K562 (cell line): ENCODE results near the gene SPTA1. TPM values are rescaled to one million over a fixed set of nuclear protein-coding genes. Genes with fewer than 3 reads are reported as not detected.

Experiments
- ATAC-seq: fragments of 200-7000 bp; cut with Tn5 transposase; 3 replicates; pipeline ENCODE4 v1.9.1; 2020; ENCODE audit warnings: moderate library complexity
- BruUV-seq: library from RNA; stranded (reverse); fragments of 400-500 nt; replicated peaks from 2 replicates; lab custom pipeline; 2021; lab: Mats Ljungman, UMichigan
- CTCF ChIA-PET: fragments of 300-600 bp; formaldehyde crosslinking; extraction: SDS; loops from one replicate; lab custom pipeline; 2021; ENCODE audit warnings: low intra/inter-chr PET ratio; lab: Yijun Ruan, JAX
- POLR2A ChIA-PET: fragments of 300-600, 350-650 bp; sonication (Branson Sonifier 250); formaldehyde crosslinking; extraction: SDS; loops from one replicate; lab custom pipeline; 2021; ENCODE audit warnings: antibody characterized with exemption, inconsistent platforms; lab: Yijun Ruan, JAX
- DNase-seq, 4 experiments: peaks; one replicate each; pipeline versions ENCODE4 v3.0.0 to v3.0.0-alpha.2; 2011 to 2018; ENCODE audit warnings: low spot score in 3 of 4, mixed read lengths in 3 of 4; ENCODE audit errors: extremely low read depth in 1 of 4
- FAIRE-seq: peaks from 2 replicates; lab custom pipeline; 2011; peaks lifted over from hg19 to GRCh38; lab: Jason Lieb, UNC
- H2AFZ ChIP-seq: 2 replicates; pipeline ENCODE4 v1.6.0; 2011; ENCODE audit warnings: low read depth, low read length, control low read depth, inconsistent platforms
- H3K27ac ChIP-seq: fragments of 200-600 bp; 3 replicates; pipeline ENCODE4 v1.8.0; 2011; ENCODE audit warnings: low read depth, mild to moderate bottlenecking, control low read depth, inconsistent platforms, low read length, moderate library complexity, mixed read lengths; ENCODE audit errors: extremely low read depth
- H3K27me3 ChIP-seq, 2 experiments: fragments of 300-600 bp in 1 of 2; 2 replicates in 1 of 2; 3 replicates in 1 of 2; pipeline versions ENCODE4 v1.6.0 to v1.8.0; 2011; ENCODE audit warnings: inconsistent platforms in 2 of 2, low read length in 2 of 2, mild to moderate bottlenecking in 1 of 2, mixed read lengths in 1 of 2, moderate library complexity in 1 of 2; ENCODE audit not compliant: control insufficient read depth in 2 of 2, insufficient read depth in 2 of 2
- H3K36me3 ChIP-seq: fragments of 300-600 bp; 3 replicates; pipeline ENCODE4 v1.8.0; 2011; ENCODE audit warnings: mild to moderate bottlenecking, low read length, inconsistent platforms; ENCODE audit not compliant: control insufficient read depth, insufficient read depth
- H3K4me1 ChIP-seq, 2 experiments: fragments of 200-600 bp in 1 of 2; replicated peaks in 1 of 2; 2 replicates in 1 of 2; 3 replicates in 1 of 2; pipeline versions ENCODE4 v1.5.1 to v1.8.0; 2011; ENCODE audit warnings: inconsistent platforms in 2 of 2, low read length in 2 of 2, mild to moderate bottlenecking in 1 of 2, mixed read lengths in 1 of 2, moderate library complexity in 1 of 2; ENCODE audit not compliant: control insufficient read depth in 2 of 2, insufficient read depth in 2 of 2
- H3K4me2 ChIP-seq: 2 replicates; pipeline ENCODE4 v1.6.1; 2011; ENCODE audit warnings: low read length, control low read depth, inconsistent platforms, mixed read lengths; ENCODE audit not compliant: insufficient read depth
- H3K4me3 ChIP-seq: fragments of 200-600 bp; sonication (generic), shearing (Covaris generic); 2 replicates; pipeline ENCODE4 v1.5.1; 2016; ENCODE audit warnings: control low read depth, inconsistent platforms
- H3K79me2 ChIP-seq: fragments of 200-600 bp; 3 replicates; pipeline ENCODE4 v1.8.0; 2011; ENCODE audit warnings: low read length, inconsistent platforms; ENCODE audit not compliant: control insufficient read depth, insufficient read depth
- H3K9ac ChIP-seq, 2 experiments: 2 replicates each; pipeline versions ENCODE4 v1.6.0 to v1.6.1; 2011; ENCODE audit warnings: low read depth in 2 of 2, low read length in 2 of 2, control low read depth in 1 of 2, inconsistent platforms in 1 of 2, mild to moderate bottlenecking in 1 of 2, mixed read lengths in 1 of 2; ENCODE audit not compliant: insufficient read depth in 1 of 2
- H3K9me1 ChIP-seq: one replicate; pipeline ENCODE4 v1.6.0; 2011; ENCODE audit warnings: inconsistent platforms, mild to moderate bottlenecking, low read length, moderate library complexity; ENCODE audit not compliant: control insufficient read depth, insufficient read depth
- H3K9me3 ChIP-seq: replicated peaks from 2 replicates; pipeline ENCODE4 v1.5.1; 2011; ENCODE audit warnings: low read depth, low read length, inconsistent platforms; ENCODE audit not compliant: control insufficient read depth, insufficient read depth
- H4K20me1 ChIP-seq: replicated peaks from 2 replicates; pipeline ENCODE4 v1.6.1; 2011; ENCODE audit warnings: low read length, inconsistent platforms, mixed read lengths; ENCODE audit not compliant: control insufficient read depth, insufficient read depth
- CREBBP ChIP-seq: IDR thresholded peaks from one replicate; pipeline ENCODE4 v1.6.1; 2012; ENCODE audit warnings: low read depth, mild to moderate bottlenecking, control low read depth, inconsistent platforms, low read length
- CXXC5 ChIP-seq: fragments of 250-450 bp; sonication (Bioruptor Pico); IDR thresholded peaks from 2 replicates; pipeline ENCODE4 v1.8.0; 2022; ENCODE audit warnings: inconsistent platforms, mild to moderate bottlenecking, moderate library complexity
- GATAD2A ChIP-seq: fragments of 450-650 bp; IDR thresholded peaks from 2 replicates; pipeline ENCODE4 v1.6.1; 2017
- MEF2A ChIP-seq: IDR thresholded peaks from 2 replicates; pipeline ENCODE4 v1.6.1; 2011; ENCODE audit warnings: low read depth, mild to moderate bottlenecking, low read length, moderate library complexity; ENCODE audit not compliant: control insufficient read depth
- MLLT1 ChIP-seq, 2 experiments: fragments of 450-650 bp; IDR thresholded peaks; 2 replicates each; pipeline ENCODE4 v1.6.1; 2016
- PCBP1 ChIP-seq: fragments of 200-400 bp; formaldehyde crosslinking; IDR thresholded peaks from 2 replicates; pipeline ENCODE4 v1.6.1; 2018; ENCODE audit warnings: mild to moderate bottlenecking, low read depth, low read length; ENCODE audit not compliant: poor library complexity, severe bottlenecking
- SMARCA4 ChIP-seq: fragments of 450-650 bp; IDR thresholded peaks from 2 replicates; pipeline ENCODE4 v1.6.1; 2016
- U2AF1 ChIP-seq: fragments of 200-400 bp; formaldehyde crosslinking; optimal IDR thresholded peaks from 2 replicates; pipeline ENCODE3; 2017; ENCODE audit warnings: mild to moderate bottlenecking, low read depth, low read length, moderate library complexity
- XRCC3 ChIP-seq: fragments of 450-650 bp; IDR thresholded peaks from 2 replicates; pipeline ENCODE4 v1.6.1; 2017; ENCODE audit warnings: mild to moderate bottlenecking, moderate library complexity
- ZNF24 ChIP-seq: fragments of 450-650 bp; IDR thresholded peaks from 2 replicates; pipeline ENCODE4 v1.6.1; 2016
- ZNF444 ChIP-seq: fragments of 250-450 bp; sonication (Bioruptor Pico); IDR thresholded peaks from 2 replicates; pipeline ENCODE4 v1.4.0; 2020; ENCODE audit warnings: mild to moderate bottlenecking, moderate library complexity
- WGBS: fragments of 100-300 bp; shearing (Covaris generic); methylation state at CpG from one replicate; pipeline ENCODE4 v1.1.6; 2016; ENCODE audit warnings: low coverage, mixed read lengths; ENCODE audit not compliant: insufficient coverage; ENCODE audit errors: missing lambda C conversion rate; 5-methylcytosine and 5-hydroxymethylcytosine counted together
- in situ Hi-C: fragments of 300-500 bp; cut with MboI; formaldehyde crosslinking; loops from 4 replicates; pipeline ENCODE4 v1.15.0; 2018; ENCODE audit warnings: inconsistent platforms, mixed read lengths
- intact Hi-C: fragments of 100-400 bp; cut with micrococcal nuclease; formaldehyde crosslinking; loops from 2 replicates; pipeline ENCODE4 v1.14.2; 2022
- polyA plus RNA-seq, 8 experiments: library from polyadenylated mRNA; depleted of rRNA in 4 of 8; stranded (reverse) in 5 of 8; unstranded in 3 of 8; fragments of >200 nt; fragmentation: Nextera tagmentation in 2 of 8; fragmentation: Illumina TruSeq in 1 of 8; extraction: Ambion mirVana in 2 of 8; extraction: Trizol in 1 of 8; gene quantifications; 2 replicates each; pipeline versions ENCODE4 v1.2.1 to v1.2.3, GENCODE V29; 2011 to 2014; ENCODE audit warnings: inconsistent platforms in 1 of 8, missing spikeins in 1 of 8
- total RNA-seq, 7 experiments: library from RNA; depleted of rRNA in 6 of 7; stranded (reverse); fragments of >200 nt in 6 of 7; fragmentation: Illumina TruSeq in 2 of 7; extraction: Trizol in 2 of 7; gene quantifications; 2 replicates each; pipeline versions ENCODE4 v1.2.1 to v1.2.3, GENCODE V29; 2011 to 2021; ENCODE audit warnings: low replicate concordance in 1 of 7
- TF ChIP-seq, protein P1 (sequence below): fragments of 450-650 bp; conservative IDR thresholded peaks from 2 replicates; pipeline ENCODE4 v1.6.1; 2016; ENCODE audit warnings: missing genetic modification characterization, low read depth, mild to moderate bottlenecking, missing compliant biosample characterization, moderate library complexity

Gene SPTA1
- total and polyA plus RNA-seq, 9 of the 15 experiments (the other 6 are each of a cell fraction or from before 2014, with no cell fraction given): 11.0 to 62.1 (median 45.9) TPM

DNA sequence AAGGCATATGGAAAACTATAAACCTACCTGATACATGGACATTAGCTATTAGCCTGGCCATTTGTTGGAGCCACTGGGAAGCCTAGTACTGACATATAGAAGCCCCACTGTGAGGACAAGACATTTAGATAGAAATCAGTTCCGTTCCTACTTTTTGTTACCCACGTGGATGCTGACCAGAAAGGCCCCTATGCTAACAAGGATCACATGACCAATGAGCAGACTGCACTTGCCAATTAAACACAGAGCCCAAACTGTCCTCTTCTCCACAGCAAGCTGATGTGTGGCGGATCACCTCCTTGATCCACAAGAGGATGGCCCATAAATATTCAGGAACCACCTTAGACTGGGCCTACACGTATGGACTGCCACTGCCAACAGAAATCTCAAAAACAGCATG is 45.2 kb upstream of the SPTA1 start (continued):
- TF ChIP-seq MLLT1 (IDR thresholded peaks at IDR 0.05) (no peak), SMARCA4 (no peak), CXXC5 (no peak), ZNF444 (CRISPR knock-in tag) (no peak)
- TF ChIP-seq, protein P1, sequence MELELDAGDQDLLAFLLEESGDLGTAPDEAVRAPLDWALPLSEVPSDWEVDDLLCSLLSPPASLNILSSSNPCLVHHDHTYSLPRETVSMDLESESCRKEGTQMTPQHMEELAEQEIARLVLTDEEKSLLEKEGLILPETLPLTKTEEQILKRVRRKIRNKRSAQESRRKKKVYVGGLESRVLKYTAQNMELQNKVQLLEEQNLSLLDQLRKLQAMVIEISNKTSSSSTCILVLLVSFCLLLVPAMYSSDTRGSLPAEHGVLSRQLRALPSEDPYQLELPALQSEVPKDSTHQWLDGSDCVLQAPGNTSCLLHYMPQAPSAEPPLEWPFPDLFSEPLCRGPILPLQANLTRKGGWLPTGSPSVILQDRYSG: no peak

DNA sequence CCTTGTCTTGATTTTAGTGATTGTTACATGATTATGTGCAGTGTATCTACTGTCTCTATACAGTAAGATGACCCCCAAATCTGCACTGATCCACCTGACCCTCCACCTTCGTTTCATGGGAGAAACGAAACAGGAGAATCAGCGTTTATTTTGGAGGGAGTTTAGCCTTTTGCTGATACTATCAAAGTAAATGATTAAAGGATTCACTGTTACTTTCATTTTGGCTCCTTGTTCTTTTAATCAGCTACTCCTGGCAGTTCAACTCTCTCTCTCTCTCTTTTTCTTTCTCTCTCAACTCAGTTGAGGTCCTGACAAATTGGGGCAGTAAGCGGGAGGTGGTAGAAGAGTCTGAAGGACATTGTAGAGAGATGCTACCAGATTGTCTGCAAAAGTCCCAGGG is 43.9 kb upstream of the SPTA1 start:
- Histone ChIP-seq H3K9ac (no peak overlapping the region), H2AFZ (peak overlapping the region; percentile 42), H3K79me2 (no peaks in the 10 kb centered on the region), H3K36me3 (no peaks in the 10 kb centered on the region), H4K20me1 (no peaks in the 10 kb centered on the region), H3K9me3 (no peaks in the 10 kb centered on the region), H3K27me3 (no peaks in the 10 kb centered on the region), H3K9me1 (no peaks in the 10 kb centered on the region), H3K4me3 (no peak overlapping the region), H3K27ac (no peak overlapping the region), H3K4me1 (peaks cover 3 to 39% of the 10 kb centered on the region in 2 experiments; a peak in 3 of 5 replicates), H3K4me2 (peak overlapping the region; percentile 36)
- TF ChIP-seq XRCC3: no peak
- no peak for TF ChIP-seq CREBBP
- TF ChIP-seq PCBP1: no peak
- no peak for TF ChIP-seq ZNF24
- no peak for TF ChIP-seq GATAD2A
- TF ChIP-seq MEF2A: no peak
- TF ChIP-seq U2AF1: no peak
- DNase-seq: no peak
- no peak for ATAC-seq
- in situ Hi-C loops: no loop called here
- no peak for FAIRE-seq
- POLR2A ChIA-PET: interaction anchor here (0.5 to 1.5 kb wide), 3 partner anchors 9 to 228 kb away, joined by 3 to 6 read pairs (median 4); partner anchors contain the start of gene OR6K3
- CTCF ChIA-PET: no interaction called here
- intact Hi-C loops: no loop called here
- no TSS peak for BruUV-seq
- 31% methylated on average over 3 of the region's 4 CpGs for WGBS
